ENCODE measurements around the gene GPX3.

GRCh38 chr5:151051931-151052608 is 31.7 kb downstream of the GPX3 start:
- TF ChIP-seq CTCF (IDR thresholded peaks at IDR 0.05) (peak; percentile 42), ZFX (IDR thresholded peaks at IDR 0.05; ENCODE audit: borderline replicate concordance) (no peak)

Measured in 22Rv1 (cell line).